K562 (cell line): ENCODE data around the gene RNF31. TPM values are rescaled to one million over a fixed set of nuclear protein-coding genes. Genes with fewer than 3 reads are reported as not detected.

Experiments
- BRF2 ChIP-seq: IDR thresholded peaks from 3 replicates; pipeline ENCODE4 v1.6.1; 2011; ENCODE audit warnings: borderline replicate concordance, mild to moderate bottlenecking; ENCODE audit not compliant: insufficient read length, insufficient read depth
- CBFA2T3 ChIP-seq: fragments of 450-650 bp; IDR thresholded peaks from 2 replicates; pipeline ENCODE4 v1.6.1; 2017
- CBX1 ChIP-seq: sonication (generic); IDR thresholded peaks from 2 replicates; pipeline ENCODE4 v1.6.1; 2016; ENCODE audit warnings: antibody characterized with exemption, low read depth, mild to moderate bottlenecking
- CHD4 ChIP-seq: fragments of 200-600 bp; sonication (generic); IDR thresholded peaks from 3 replicates; pipeline ENCODE4 v1.6.1; 2012; ENCODE audit warnings: low read depth, mild to moderate bottlenecking, mixed read lengths, low read length, inconsistent platforms; ENCODE audit not compliant: insufficient read depth, insufficient replicate concordance, poor library complexity, severe bottlenecking
- HLTF ChIP-seq: fragments of 450-650 bp; IDR thresholded peaks from 2 replicates; pipeline ENCODE4 v1.6.1; 2016
- YY1 ChIP-seq, 3 experiments: IDR thresholded peaks; 2 replicates each; pipeline ENCODE4 v1.6.1; 2011; ENCODE audit warnings: low read length in 2 of 3, mild to moderate bottlenecking in 2 of 3, moderate library complexity in 2 of 3, borderline replicate concordance in 1 of 3, control low read depth in 1 of 3, low read depth in 1 of 3; ENCODE audit not compliant: insufficient read depth in 3 of 3, insufficient replicate concordance in 2 of 3, control insufficient read depth in 1 of 3, insufficient read length in 1 of 3; ENCODE audit errors: extremely low read depth in 1 of 3
- ZBTB40 ChIP-seq, 2 experiments: fragments of 450-650 bp in 1 of 2; sonication (generic) in 1 of 2; formaldehyde crosslinking in 1 of 2; IDR thresholded peaks; 2 replicates each; pipeline versions ENCODE4 v1.7.1 to v1.9.0; 2016 to 2022; ENCODE audit warnings: inconsistent platforms in 1 of 2, mild to moderate bottlenecking in 1 of 2, missing genetic modification reagents in 1 of 2
- polyA plus RNA-seq, 8 experiments: library from polyadenylated mRNA; depleted of rRNA in 4 of 8; stranded (reverse) in 5 of 8; unstranded in 3 of 8; fragments of >200 nt; fragmentation: Nextera tagmentation in 2 of 8; fragmentation: Illumina TruSeq in 1 of 8; extraction: Ambion mirVana in 2 of 8; extraction: Trizol in 1 of 8; gene quantifications; 2 replicates each; pipeline versions ENCODE4 v1.2.1 to v1.2.3, GENCODE V29; 2011 to 2014; ENCODE audit warnings: inconsistent platforms in 1 of 8, missing spikeins in 1 of 8
- total RNA-seq, 7 experiments: library from RNA; depleted of rRNA in 6 of 7; stranded (reverse); fragments of >200 nt in 6 of 7; fragmentation: Illumina TruSeq in 2 of 7; extraction: Trizol in 2 of 7; gene quantifications; 2 replicates each; pipeline versions ENCODE4 v1.2.1 to v1.2.3, GENCODE V29; 2011 to 2021; ENCODE audit warnings: low replicate concordance in 1 of 7

The RNF31 gene
- total and polyA plus RNA-seq, 9 of the 15 experiments (the other 6 are each of a cell fraction or from before 2014, with no cell fraction given): 3.1 to 47.6 (median 19.1) TPM

- TF ChIP-seq ZBTB40 (IDR thresholded peaks at IDR 0.05): no peak
- TF ChIP-seq ZBTB40 (CRISPR knock-in tag; IDR thresholded peaks at IDR 0.05): no peak
- TF ChIP-seq BRF2: no peak
- TF ChIP-seq HLTF: no peak
- no peak for TF ChIP-seq CHD4
- TF ChIP-seq CBFA2T3: peak; percentile 49
- TF ChIP-seq CBX1: no peak
- no peak for TF ChIP-seq YY1 (IDR thresholded peaks at IDR 0.05; ENCODE audit: borderline replicate concordance in 1 of 3, control insufficient read depth in 1 of 3, extremely low read depth in 1 of 3, insufficient read depth in 3 of 3, insufficient read length in 1 of 3, insufficient replicate concordance in 2 of 3, low read depth in 1 of 3, low read length in 2 of 3)
- TF ChIP-seq, all 486 proteins: peak for 2
Observed at GRCh38 chr14:24197056-24197450, 49.8 kb downstream of the RNF31 start (continued).
